GM19452 (cell line): ENCODE data around the gene PPP1R12C.

Experiments used
- ATAC-seq: cut with Tn5 transposase; IDR thresholded peaks from one replicate; pipeline ENCODE4 v1.9.1; 2021; ENCODE audit not compliant: unreplicated experiment

PPP1R12C gene

GRCh38 chr19:55046975-55047622 is 70.3 kb downstream of the PPP1R12C start:
- no peak for ATAC-seq

DNA sequence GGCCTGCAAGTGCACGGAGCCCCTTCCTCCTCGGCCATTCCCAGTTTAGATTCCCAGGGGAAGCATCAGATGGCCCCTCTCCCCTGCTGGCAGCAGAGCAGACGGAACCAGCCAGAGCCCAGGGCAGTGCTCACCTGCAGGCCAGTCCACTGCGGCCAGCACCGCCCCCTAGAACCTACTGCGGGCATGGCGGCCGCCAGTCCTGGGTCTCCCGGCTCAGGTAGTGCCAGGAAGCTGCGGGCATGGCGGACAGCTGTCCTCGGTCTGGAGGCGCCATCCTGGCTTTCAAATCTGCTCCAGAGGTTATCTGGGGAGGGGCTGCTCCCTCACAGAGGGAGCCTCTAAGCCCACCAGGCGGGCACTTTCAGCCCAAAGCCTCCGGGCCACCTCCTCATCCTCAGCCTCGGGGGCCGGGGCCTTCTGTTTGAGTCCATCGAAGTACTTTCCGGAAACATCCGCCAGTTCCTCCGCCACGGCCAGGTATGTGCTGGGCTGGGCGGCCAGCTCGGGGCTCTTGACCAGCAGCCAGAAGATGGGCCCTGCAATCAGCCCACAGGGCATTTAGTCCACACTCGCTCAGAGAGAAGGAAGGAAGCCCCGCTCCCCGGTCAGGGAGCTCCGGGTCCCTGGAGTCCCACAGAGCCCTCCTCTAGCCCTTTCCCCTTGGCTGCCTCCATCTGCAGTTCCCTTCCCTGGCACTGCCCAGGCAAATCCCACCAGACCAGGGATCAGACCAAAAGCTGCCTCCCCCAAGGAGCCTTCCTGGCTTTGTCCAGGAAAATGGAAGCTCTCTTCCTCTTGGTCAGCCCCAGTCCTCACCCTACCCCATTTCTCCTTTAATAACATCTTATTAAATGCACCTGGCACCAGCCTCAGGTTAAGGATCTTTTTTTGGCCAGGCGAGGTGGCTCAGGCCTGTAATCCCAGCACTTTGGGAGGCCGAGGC is 72.4 kb downstream of the PPP1R12C start:
- no peak for ATAC-seq

GRCh38 chr19:55044286-55044685 is 73.2 kb downstream of the PPP1R12C start:
- no peak for ATAC-seq

DNA sequence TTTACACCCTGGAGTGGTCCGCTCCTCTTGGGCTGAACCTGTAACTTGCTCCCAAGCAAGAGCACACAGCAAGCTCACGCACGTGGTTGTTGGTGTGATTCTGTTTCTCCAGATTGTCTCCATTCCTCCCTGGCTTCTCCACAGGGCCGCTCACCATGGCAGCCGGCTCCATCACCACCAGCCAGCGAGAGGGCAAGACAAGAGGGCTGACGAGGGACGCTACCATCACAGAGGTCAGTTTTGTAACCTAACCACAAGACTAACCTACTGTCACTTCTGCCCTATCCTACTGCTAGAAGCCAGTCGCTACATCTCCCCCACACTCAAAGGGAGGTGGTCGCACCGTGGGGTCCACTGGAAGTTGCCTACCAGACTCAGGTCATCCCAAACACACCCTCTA is 74.7 kb downstream of the PPP1R12C start:
- no peak for ATAC-seq

DNA sequence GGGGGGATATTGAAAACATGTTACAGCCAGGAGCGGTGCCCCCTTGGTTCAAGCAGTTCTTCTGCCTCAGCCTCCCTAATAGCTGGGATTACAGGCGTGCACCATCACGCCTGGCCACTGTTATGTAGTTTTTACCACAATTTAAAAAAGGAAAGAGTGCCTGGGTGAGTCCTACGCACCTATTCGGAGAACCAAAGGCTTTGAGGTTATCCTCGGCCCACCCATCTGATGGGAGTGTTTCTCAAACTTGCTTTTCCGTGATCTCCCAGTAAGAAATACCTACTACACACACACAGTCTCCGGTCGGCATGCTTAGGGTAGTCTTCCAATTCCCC is 75.1 kb downstream of the PPP1R12C start:
- ATAC-seq = no peak

DNA sequence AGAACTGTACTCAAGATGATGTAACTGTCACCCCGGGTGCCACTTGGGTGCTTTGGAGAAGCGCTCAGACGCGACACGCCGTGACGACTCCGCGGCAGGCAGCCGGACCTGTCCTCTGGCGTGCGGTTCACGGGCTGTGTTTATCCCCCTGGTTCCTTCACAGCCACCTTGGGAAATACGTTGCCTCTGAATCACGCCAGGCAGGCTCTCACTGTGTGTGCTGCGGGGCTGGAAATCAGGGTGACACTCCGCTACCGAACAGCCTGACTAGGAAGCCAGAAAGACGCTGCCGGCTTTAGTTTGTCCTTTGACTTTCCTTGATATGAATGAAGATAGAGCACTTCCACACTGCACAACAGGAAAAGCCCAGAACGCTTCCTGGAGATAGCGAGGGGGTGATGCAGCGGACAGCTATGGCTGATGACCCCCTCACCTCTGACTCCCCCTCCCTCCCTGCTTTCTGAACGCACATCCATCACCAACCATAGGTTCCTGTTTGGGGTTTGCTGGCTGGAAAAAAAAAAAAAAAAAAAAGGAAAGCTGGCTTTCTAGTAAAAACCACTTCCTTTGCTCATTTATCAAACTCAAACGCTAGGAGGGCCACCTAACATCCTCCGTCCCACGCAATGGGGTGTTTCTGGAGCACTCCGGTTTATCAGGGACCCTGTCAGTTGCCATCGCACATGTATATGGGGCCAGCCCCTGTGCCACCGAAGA is 75.7 kb downstream of the PPP1R12C start:
- no peak for ATAC-seq

DNA sequence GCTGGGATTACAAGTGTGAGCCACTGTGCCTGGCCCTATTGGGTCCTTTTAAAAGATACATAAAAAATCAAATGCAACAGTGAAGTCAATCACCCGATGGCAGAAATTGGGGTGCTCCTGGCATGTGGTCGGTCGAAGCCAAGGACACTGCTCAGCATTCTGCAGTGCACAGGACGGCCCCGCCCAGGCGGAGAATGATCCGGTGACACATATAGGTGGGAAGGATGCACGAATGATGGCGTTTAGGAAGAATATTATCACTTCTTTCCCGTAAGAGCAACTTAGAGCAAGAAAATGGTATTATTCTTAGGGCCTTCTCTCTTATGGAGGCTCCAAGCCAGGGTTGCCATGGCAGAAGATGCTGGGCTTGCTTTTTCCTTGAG is 76.2 kb downstream of the PPP1R12C start:
- no peak for ATAC-seq
